Measurements from ENCODE around the gene ATP10A.

ATP10A gene

GRCh38 chr15:25712961-25713355 lies 150.2 kb downstream of the ATP10A start:
- TF ChIP-seq GATA1 (IDR thresholded peaks at IDR 0.05; ENCODE audit: low read depth, low read length) (no peak), POLR2A (IDR thresholded peaks at IDR 0.05; ENCODE audit: low read length) (no peak)

DNA sequence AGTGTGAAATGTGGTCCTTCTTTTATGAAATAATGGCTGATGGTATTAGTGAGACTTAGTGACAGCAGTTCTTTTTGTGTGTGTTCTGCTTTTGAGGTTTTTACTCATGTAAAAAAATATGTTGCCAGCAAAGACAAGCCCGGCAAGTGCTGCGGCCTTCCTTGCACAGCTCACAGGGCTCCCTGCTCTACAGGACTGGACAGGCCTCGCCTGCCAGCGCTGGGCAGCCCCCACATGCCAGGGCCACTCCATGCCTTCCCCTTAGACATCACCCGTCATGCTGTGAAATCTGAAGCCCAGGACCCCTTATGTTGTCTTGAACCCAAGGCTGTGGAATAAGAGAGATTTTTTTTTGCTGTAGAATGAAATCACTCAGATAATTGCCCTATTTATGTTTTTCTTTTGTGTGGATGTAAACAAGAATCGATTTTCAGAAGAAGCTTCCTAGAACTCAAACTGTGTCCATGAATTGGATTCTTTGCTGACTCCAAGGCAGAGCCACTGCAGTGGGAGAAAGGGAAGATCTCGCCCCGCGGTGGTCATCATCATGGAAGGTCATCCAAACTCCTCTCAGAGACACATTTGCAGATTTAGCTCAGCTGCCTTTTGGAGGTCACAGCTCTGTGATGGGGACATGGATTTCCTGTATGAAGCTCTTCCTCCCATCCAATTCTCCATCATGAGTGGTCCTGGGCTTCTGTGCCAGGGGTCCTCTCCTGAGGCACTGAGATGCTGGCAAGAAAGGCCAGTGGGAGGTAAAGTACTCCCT lies 150.8 kb downstream of the ATP10A start:
- TF ChIP-seq POLR2A (IDR thresholded peaks at IDR 0.05; ENCODE audit: low read length) (no peak), GATA1 (IDR thresholded peaks at IDR 0.05; ENCODE audit: low read depth, low read length) (no peak)
- no peak for DNase-seq

More at GRCh38 chr15:25712961-25713355, 150.2 kb downstream of the ATP10A start:
- no peak for DNase-seq

GRCh38 chr15:25711691-25712090 lies 151.4 kb downstream of the ATP10A start:
- DNase-seq: no peak
- no peak for TF ChIP-seq GATA1 (IDR thresholded peaks at IDR 0.05; ENCODE audit: low read depth, low read length)
- TF ChIP-seq POLR2A (IDR thresholded peaks at IDR 0.05; ENCODE audit: low read length): no peak

GRCh38 chr15:25711164-25711563 lies 152.0 kb downstream of the ATP10A start:
- DNase-seq: no peak
- TF ChIP-seq GATA1 (IDR thresholded peaks at IDR 0.05; ENCODE audit: low read depth, low read length) (no peak), POLR2A (IDR thresholded peaks at IDR 0.05; ENCODE audit: low read length) (no peak)

- peak; percentile 24 to 54 for DNase-seq
- TF ChIP-seq POLR2A (IDR thresholded peaks at IDR 0.05; ENCODE audit: low read length) (no peak), GATA1 (IDR thresholded peaks at IDR 0.05; ENCODE audit: low read depth, low read length) (no peak)
Measured at GRCh38 chr15:25710184-25710583, 152.9 kb downstream of the ATP10A start.

GRCh38 chr15:25709437-25710159 lies 153.5 kb downstream of the ATP10A start:
- TF ChIP-seq GATA1 (IDR thresholded peaks at IDR 0.05; ENCODE audit: low read depth, low read length): no peak
- TF ChIP-seq POLR2A (IDR thresholded peaks at IDR 0.05; ENCODE audit: low read length): no peak
- DNase-seq: no peak

DNA sequence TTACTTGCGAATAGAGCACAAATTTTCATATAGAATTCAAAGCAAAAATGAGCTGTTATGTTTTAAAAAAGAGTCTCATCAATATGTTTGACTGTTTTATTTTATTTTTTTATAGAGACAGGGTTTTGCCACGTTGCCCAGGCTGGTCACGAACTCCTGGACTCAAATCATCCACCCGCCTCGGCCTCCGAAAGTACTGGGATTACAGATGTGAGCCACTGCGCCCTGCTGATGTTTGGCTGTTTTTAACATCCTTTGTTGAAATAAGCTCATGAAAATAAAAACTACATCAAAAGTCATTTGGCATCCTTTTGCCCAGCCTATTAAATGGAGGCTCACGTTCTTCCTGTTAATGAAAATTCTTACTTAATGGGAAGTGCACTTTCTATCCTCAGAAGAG lies 154.7 kb downstream of the ATP10A start:
- DNase-seq: no peak

DNA sequence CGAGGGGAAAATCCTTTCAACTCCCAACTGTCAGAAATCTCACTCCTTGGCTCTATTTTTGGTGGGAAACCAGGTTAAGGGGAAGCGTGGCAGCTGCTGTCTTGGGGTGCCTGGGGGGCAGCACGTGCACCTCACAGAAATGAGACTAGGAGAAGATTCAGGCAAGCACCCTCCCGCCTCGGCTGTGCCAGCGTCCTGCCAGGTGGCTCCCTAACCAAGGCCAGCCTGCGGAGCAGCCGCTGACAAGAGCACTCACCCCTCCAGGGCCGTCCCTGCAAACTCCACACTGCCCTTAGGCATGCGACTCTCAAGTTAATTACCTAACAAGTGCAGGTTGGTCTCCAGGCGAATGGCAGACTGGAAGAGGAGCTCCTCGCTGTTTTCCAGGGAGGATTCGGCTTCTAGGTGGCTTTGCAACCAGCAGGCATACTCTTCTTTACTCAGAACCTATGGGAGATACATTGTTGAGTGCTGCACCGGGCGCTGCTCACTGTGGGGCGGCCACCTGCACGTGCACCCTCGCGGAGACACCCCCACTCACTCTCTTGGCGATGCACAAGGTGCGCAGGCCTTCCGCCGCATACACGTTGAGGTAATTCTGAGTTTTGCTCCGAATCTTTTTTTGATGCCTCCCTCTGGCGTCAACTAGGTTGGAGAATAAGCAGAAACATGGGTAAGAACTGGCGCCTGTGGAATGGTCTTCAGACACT lies 155.3 kb downstream of the ATP10A start:
- DNase-seq: no peak
- no peak for TF ChIP-seq POLR2A (IDR thresholded peaks at IDR 0.05; ENCODE audit: low read length)
- no peak for TF ChIP-seq GATA1 (IDR thresholded peaks at IDR 0.05; ENCODE audit: low read depth, low read length)

More for the DNA sequence above, 154.7 kb downstream of the ATP10A start:
- TF ChIP-seq GATA1 (IDR thresholded peaks at IDR 0.05; ENCODE audit: low read depth, low read length): no peak
- TF ChIP-seq POLR2A (IDR thresholded peaks at IDR 0.05; ENCODE audit: low read length): no peak

DNA sequence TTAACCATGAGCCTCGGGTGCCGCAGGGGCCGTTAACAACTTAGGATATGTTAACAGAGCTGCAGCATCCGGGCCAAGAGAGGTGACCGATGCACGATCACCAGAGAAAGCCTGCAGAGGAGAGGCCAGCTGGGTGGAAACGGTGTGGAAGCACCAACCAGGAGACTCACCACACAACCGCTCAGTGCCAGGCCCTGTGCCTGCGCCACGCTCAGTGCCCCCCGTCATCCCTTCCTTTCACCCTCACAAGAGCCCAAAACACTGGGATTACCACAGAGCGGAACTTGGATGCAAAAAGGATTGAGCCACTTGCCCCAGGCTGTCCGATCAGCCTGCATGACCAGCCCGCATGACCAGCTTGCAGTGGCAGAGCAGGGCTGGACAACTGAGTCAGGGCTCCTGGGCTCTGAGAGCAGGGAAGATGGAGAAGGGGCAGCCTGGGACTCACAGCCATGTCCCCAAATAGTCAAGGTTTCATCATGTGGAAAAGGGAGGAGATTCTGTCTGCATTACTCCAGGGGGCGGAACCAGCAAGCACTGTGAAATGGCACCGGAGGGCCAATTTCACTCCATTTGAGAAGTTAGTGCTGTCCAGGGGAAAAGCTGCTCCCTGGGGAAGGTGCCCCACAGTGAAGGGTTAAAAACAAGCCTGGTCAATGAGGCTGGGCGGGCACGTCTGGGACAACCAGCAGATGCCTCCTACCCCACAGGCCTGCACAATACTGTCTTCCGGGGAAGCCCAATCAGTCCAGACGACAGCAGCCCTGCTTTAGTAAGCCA lies 156.8 kb downstream of the ATP10A start:
- no peak for DNase-seq
- no peak for TF ChIP-seq GATA1 (IDR thresholded peaks at IDR 0.05; ENCODE audit: low read depth, low read length)

DNA sequence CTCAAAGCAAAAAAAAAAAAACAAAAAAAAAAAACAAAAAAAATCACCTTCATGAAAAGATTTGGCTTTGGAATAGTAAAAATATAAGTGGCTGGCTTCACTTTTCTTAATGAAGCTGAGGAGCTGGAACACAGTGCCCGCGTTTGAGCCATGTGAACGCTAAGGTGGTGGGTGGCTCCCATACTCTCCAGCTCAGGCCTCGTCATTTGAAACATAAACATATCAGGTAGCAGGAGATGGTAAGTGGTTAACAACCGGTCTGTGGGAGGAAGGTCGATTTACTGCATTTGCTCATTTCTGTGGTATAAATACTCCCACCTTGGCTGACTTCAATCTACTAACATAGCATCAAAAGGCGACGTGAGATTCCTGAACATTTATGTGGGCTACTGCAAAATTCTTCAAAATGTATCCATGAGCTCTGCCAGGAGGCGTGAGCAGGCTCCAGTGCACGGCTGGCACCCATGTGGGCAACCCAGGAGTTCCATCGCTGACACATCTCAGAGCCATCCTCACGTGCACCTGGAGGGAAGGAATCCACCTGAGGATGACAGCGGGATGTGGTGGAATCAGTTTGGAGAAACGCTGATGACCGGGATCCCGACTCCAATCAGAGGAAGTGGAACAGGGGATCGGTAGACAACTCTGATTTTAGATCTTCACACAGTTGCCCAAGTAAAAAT lies 157.6 kb downstream of the ATP10A start:
- no peak for DNase-seq
- no peak for TF ChIP-seq GATA1 (IDR thresholded peaks at IDR 0.05; ENCODE audit: low read depth, low read length)
- no peak for TF ChIP-seq POLR2A (IDR thresholded peaks at IDR 0.05; ENCODE audit: low read length)

DNA sequence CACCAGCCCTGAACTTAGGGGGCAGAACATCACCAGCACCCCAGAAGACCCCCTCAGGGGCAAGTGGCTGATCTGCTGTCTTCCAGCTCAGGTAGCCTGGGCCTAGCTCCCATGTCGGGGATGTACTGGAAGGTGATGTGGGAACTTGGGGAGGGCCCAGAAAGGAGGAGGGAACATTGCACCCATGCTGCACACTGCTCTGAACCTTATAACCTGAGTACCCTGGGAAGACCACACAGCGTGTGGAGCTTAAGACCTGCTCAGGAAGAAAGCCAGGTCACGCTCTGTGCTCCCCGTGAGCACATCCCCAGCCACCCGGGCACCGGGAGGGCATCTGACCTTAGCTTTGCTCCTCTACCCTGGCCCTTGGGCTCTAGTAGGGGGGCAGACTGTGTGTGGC lies 159.4 kb downstream of the ATP10A start:
- TF ChIP-seq POLR2A (IDR thresholded peaks at IDR 0.05; ENCODE audit: low read length) (no peak), GATA1 (IDR thresholded peaks at IDR 0.05; ENCODE audit: low read depth, low read length) (no peak)
- no peak for DNase-seq

DNA sequence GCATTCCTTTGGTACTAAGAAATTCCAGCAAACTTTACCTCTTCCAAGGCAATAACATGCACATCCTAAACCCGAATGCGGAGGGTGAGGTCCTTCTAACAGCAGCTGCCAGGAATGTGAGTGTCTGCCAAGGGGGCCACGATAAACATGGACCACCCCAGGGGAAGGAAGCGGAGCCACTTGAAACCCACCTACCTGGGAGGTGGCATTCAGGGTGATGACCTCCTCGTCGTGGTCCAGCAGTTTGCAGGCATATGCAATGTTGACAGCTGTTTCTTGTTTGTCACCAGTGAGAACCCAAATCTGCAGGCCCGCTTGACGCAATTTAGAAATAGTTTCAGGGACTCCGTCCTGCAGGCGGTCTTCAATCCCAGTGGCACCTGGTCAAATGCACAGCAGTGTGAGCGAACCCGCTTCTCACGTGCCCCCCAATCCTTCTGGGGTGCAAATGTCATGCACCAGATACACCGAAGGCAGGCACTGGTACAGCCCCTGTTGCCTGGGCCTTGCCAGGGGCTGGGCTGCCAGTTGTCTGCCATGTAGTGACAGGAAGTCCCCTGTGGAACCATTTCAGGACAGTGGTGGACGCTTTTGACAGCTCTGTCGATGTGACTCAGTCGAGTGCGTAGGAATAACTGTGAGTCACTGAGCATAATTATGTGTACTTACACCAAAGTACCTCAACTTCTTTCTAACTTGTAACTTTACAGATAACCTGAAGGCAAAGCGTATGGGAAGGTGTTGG lies 161.2 kb downstream of the ATP10A start:
- DNase-seq: no peak
- TF ChIP-seq POLR2A (IDR thresholded peaks at IDR 0.05; ENCODE audit: low read length): no peak
- no peak for TF ChIP-seq GATA1 (IDR thresholded peaks at IDR 0.05; ENCODE audit: low read depth, low read length)

Data from erythroblast (primary cell).